H1 (cell line): ENCODE results near the gene RAD52. TPM values are rescaled to one million over a fixed set of nuclear protein-coding genes. Genes with fewer than 3 reads are reported as not detected.

Experiments used
- CTCF ChIA-PET: fragments of 300-600 bp; sonication (Branson Sonifier 250); formaldehyde crosslinking; loops from one replicate; lab custom pipeline; 2021; ENCODE audit not compliant: partially characterized antibody; lab: Charles Lee
- POLR2A ChIA-PET: fragments of 300-600 bp; sonication (Branson Sonifier 250); formaldehyde crosslinking; loops from one replicate; lab custom pipeline; 2021; ENCODE audit warnings: inconsistent platforms; ENCODE audit not compliant: partially characterized antibody; lab: Charles Lee
- DNase-seq, 2 experiments: peaks; one replicate each; pipeline versions ENCODE4 v3.0.0 to v3.0.0-alpha.2; 2010 to 2022; ENCODE audit warnings: low spot score in 2 of 2, low read depth in 1 of 2, mixed read lengths in 1 of 2
- FAIRE-seq: peaks from 2 replicates; lab custom pipeline; 2011; peaks lifted over from hg19 to GRCh38; lab: Jason Lieb, UNC
- H2AFZ ChIP-seq: 2 replicates; pipeline ENCODE4 v1.8.1; 2012; ENCODE audit warnings: low read length, inconsistent platforms
- H2AK5ac ChIP-seq: 2 replicates; pipeline ENCODE4 v1.6.1; 2013; ENCODE audit warnings: low read depth, low read length
- H2BK120ac ChIP-seq: replicated peaks from 2 replicates; pipeline ENCODE3; 2013; ENCODE audit warnings: low read depth, low read length, inconsistent platforms
- H2BK12ac ChIP-seq: 2 replicates; pipeline ENCODE4 v1.6.1; 2013; ENCODE audit warnings: low read depth, low read length
- H2BK15ac ChIP-seq: 2 replicates; pipeline ENCODE4 v1.6.1; 2013; ENCODE audit warnings: low read length
- H2BK20ac ChIP-seq: 2 replicates; pipeline ENCODE4 v1.6.1; 2013; ENCODE audit warnings: low read length
- H2BK5ac ChIP-seq: 2 replicates; pipeline ENCODE4 v1.6.1; 2013; ENCODE audit warnings: low read depth, low read length
- H3K14ac ChIP-seq: 2 replicates; pipeline ENCODE4 v1.6.1; 2013; ENCODE audit warnings: inconsistent platforms; ENCODE audit not compliant: insufficient read length
- H3K18ac ChIP-seq: 2 replicates; pipeline ENCODE4 v1.6.1; 2013; ENCODE audit warnings: low read length; ENCODE audit errors: extremely low read depth
- H3K23ac ChIP-seq: 2 replicates; pipeline ENCODE4 v1.6.1; 2013; ENCODE audit warnings: inconsistent platforms; ENCODE audit not compliant: insufficient read length
- H3K23me2 ChIP-seq: 2 replicates; pipeline ENCODE4 v1.6.1; 2013; ENCODE audit warnings: low read depth, low read length
- H3K27ac ChIP-seq: 2 replicates; pipeline ENCODE4 v1.6.1; 2011; ENCODE audit warnings: low read depth, low read length, inconsistent platforms
- H3K27me3 ChIP-seq, 4 experiments: replicated peaks in 1 of 4; 1 replicate in 1 of 4; 2 replicates in 3 of 4; pipeline versions ENCODE4 v1.6.1 to v1.8.1; 2011 to 2013; ENCODE audit warnings: low read length in 3 of 4, mild to moderate bottlenecking in 3 of 4, inconsistent platforms in 2 of 4, mixed read lengths in 2 of 4, moderate library complexity in 1 of 4; ENCODE audit not compliant: control insufficient read depth in 3 of 4, insufficient read depth in 3 of 4; ENCODE audit errors: extremely low read depth in 1 of 4
- H3K36me3 ChIP-seq, 4 experiments: 2 replicates each; pipeline versions ENCODE4 v1.6.1 to v1.8.1; 2011 to 2013; ENCODE audit warnings: mild to moderate bottlenecking in 4 of 4, low read length in 3 of 4, moderate library complexity in 2 of 4, control low read depth in 1 of 4, inconsistent platforms in 1 of 4; ENCODE audit not compliant: insufficient read depth in 4 of 4, control insufficient read depth in 2 of 4
- H3K4ac ChIP-seq: replicated peaks from 2 replicates; pipeline ENCODE3; 2013; ENCODE audit warnings: low read length, low read depth, mixed read lengths, inconsistent platforms; ENCODE audit not compliant: insufficient read length
- H3K4me1 ChIP-seq, 4 experiments: replicated peaks in 1 of 4; 1 replicate in 1 of 4; 2 replicates in 3 of 4; pipeline versions ENCODE4 v1.6.1 to v1.8.1; 2011 to 2013; ENCODE audit warnings: low read length in 3 of 4, inconsistent platforms in 2 of 4, mixed read lengths in 1 of 4; ENCODE audit not compliant: insufficient read depth in 4 of 4, control insufficient read depth in 3 of 4
- H3K4me2 ChIP-seq, 2 experiments: 2 replicates each; pipeline versions ENCODE4 v1.6.1 to v1.8.1; 2011 to 2013; ENCODE audit warnings: low read depth in 2 of 2, low read length in 2 of 2, control low read depth in 1 of 2, inconsistent platforms in 1 of 2, mild to moderate bottlenecking in 1 of 2; ENCODE audit not compliant: insufficient read depth in 1 of 2
- H3K4me3 ChIP-seq, 4 experiments: fragments of 200-600, 300-600 bp in 1 of 4; sonication (generic), shearing (Covaris generic), sonication (Bioruptor Twin) in 1 of 4; 2 replicates each; pipeline versions ENCODE4 v1.5.1 to v1.8.1; 2011 to 2016; ENCODE audit warnings: low read length in 4 of 4, low read depth in 3 of 4, control low read depth in 2 of 4, inconsistent platforms in 2 of 4, mild to moderate bottlenecking in 2 of 4, mixed read lengths in 1 of 4, moderate library complexity in 1 of 4; ENCODE audit not compliant: insufficient read depth in 2 of 4; ENCODE audit errors: extremely low read depth in 1 of 4
- H3K56ac ChIP-seq: replicated peaks from 2 replicates; pipeline ENCODE3; 2013; ENCODE audit warnings: low read depth, mild to moderate bottlenecking, mixed read lengths, low read length, inconsistent platforms; ENCODE audit not compliant: insufficient read length
- H3K79me1 ChIP-seq: 2 replicates; pipeline ENCODE4 v1.6.1; 2013; ENCODE audit warnings: low read depth, low read length, control low read depth
- H3K79me2 ChIP-seq, 2 experiments: 2 replicates each; pipeline versions ENCODE4 v1.6.1 to v1.8.1; 2012 to 2013; ENCODE audit warnings: low read length in 2 of 2, mild to moderate bottlenecking in 2 of 2, inconsistent platforms in 1 of 2; ENCODE audit not compliant: insufficient read depth in 2 of 2, control insufficient read depth in 1 of 2
- H3K9ac ChIP-seq, 4 experiments: replicated peaks in 1 of 4; 1 replicate in 1 of 4; 2 replicates in 3 of 4; pipeline versions ENCODE4 v1.6.1 to v1.8.1; 2011 to 2013; ENCODE audit warnings: low read depth in 3 of 4, low read length in 3 of 4, control low read depth in 2 of 4, mild to moderate bottlenecking in 2 of 4, moderate library complexity in 2 of 4, inconsistent platforms in 1 of 4; ENCODE audit errors: extremely low read depth in 1 of 4
- H3K9me3 ChIP-seq, 2 experiments: 2 replicates each; pipeline versions ENCODE4 v1.6.1 to v1.8.1; 2012 to 2013; ENCODE audit warnings: mild to moderate bottlenecking in 2 of 2, moderate library complexity in 2 of 2, control low read depth in 1 of 2, inconsistent platforms in 1 of 2, low read depth in 1 of 2, low read length in 1 of 2, mixed read lengths in 1 of 2; ENCODE audit not compliant: insufficient read depth in 2 of 2
- H4K20me1 ChIP-seq, 2 experiments: replicated peaks in 1 of 2; 2 replicates each; pipeline versions ENCODE3 to v1.8.1; 2011 to 2013; ENCODE audit warnings: inconsistent platforms in 2 of 2, low read length in 2 of 2, mild to moderate bottlenecking in 1 of 2; ENCODE audit not compliant: insufficient read depth in 2 of 2, control insufficient read depth in 1 of 2
- H4K5ac ChIP-seq: 2 replicates; pipeline ENCODE4 v1.6.1; 2013; ENCODE audit warnings: low read length, low read depth, mixed read lengths, inconsistent platforms; ENCODE audit not compliant: insufficient read length
- H4K8ac ChIP-seq: 2 replicates; pipeline ENCODE4 v1.8.0; 2013; ENCODE audit warnings: mild to moderate bottlenecking, moderate library complexity, low read length, inconsistent platforms; ENCODE audit not compliant: insufficient read depth; ENCODE audit errors: extremely low read depth
- H4K91ac ChIP-seq: replicated peaks from 2 replicates; pipeline ENCODE3; 2013; ENCODE audit warnings: low read length, mixed read lengths, inconsistent platforms; ENCODE audit not compliant: insufficient read length
- CBX8 ChIP-seq: fragments of 300-800, 300-1000 bp; sonication (generic); IDR thresholded peaks from 2 replicates; pipeline ENCODE4 v1.7.1; 2016; ENCODE audit warnings: low read depth, low read length, borderline replicate concordance
- E2F6 ChIP-seq: IDR thresholded peaks from 2 replicates; pipeline ENCODE4 v1.6.1; 2012; ENCODE audit warnings: inconsistent platforms
- EZH2 ChIP-seq: fragments of 200-600 bp; sonication (generic); IDR thresholded peaks from 2 replicates; pipeline ENCODE4 v1.7.1; 2012; ENCODE audit warnings: low read depth, mild to moderate bottlenecking, moderate library complexity, low read length, inconsistent platforms; ENCODE audit not compliant: severe bottlenecking
- JUN ChIP-seq: IDR thresholded peaks from 2 replicates; pipeline ENCODE4 v1.6.1; 2011; ENCODE audit warnings: low read depth, mild to moderate bottlenecking, improper control_type of control experiment, low read length
- NRF1 ChIP-seq: IDR thresholded peaks from 2 replicates; pipeline ENCODE4 v1.6.1; 2011; ENCODE audit warnings: mild to moderate bottlenecking, low read depth, low read length, improper control_type of control experiment
- PHF8 ChIP-seq: fragments of 200-600 bp; sonication (generic); conservative IDR thresholded peaks from 2 replicates; pipeline ENCODE4 v1.7.1; 2012; ENCODE audit warnings: low read depth, mild to moderate bottlenecking, inconsistent platforms, low read length, moderate library complexity
- RAD21 ChIP-seq, 2 experiments: IDR thresholded peaks in 1 of 2; conservative IDR thresholded peaks in 1 of 2; 2 replicates each; pipeline ENCODE4 v1.6.1; 2011; ENCODE audit warnings: low read depth in 2 of 2, low read length in 2 of 2, improper control_type of control experiment in 1 of 2, inconsistent platforms in 1 of 2, mild to moderate bottlenecking in 1 of 2, moderate library complexity in 1 of 2
- RXRA ChIP-seq: IDR thresholded peaks from 2 replicates; pipeline ENCODE4 v1.6.1; 2011; ENCODE audit warnings: low read depth, mild to moderate bottlenecking, low read length, moderate library complexity; ENCODE audit not compliant: insufficient read depth
- SAP30 ChIP-seq: fragments of 300-600 bp; sonication (generic); IDR thresholded peaks from 2 replicates; pipeline ENCODE4 v1.7.1; 2012; ENCODE audit warnings: low read length, moderate library complexity, mild to moderate bottlenecking, inconsistent platforms; ENCODE audit not compliant: insufficient read depth, insufficient replicate concordance
- SIX5 ChIP-seq: IDR thresholded peaks from 2 replicates; pipeline ENCODE4 v1.6.1; 2011; ENCODE audit warnings: mild to moderate bottlenecking, low read depth, low read length
- SP1 ChIP-seq: IDR thresholded peaks from 2 replicates; pipeline ENCODE4 v1.6.1; 2011; ENCODE audit warnings: low read depth, low read length
- SP4 ChIP-seq: IDR thresholded peaks from 2 replicates; pipeline ENCODE4 v1.6.1; 2012; ENCODE audit warnings: low read length, inconsistent platforms
- TAF1 ChIP-seq: IDR thresholded peaks from 2 replicates; pipeline ENCODE4 v1.6.1; 2011; ENCODE audit warnings: mild to moderate bottlenecking, low read depth, low read length
- ZNF274 ChIP-seq: IDR thresholded peaks from 2 replicates; pipeline ENCODE4 v1.7.0; 2012; ENCODE audit warnings: low read length, borderline replicate concordance; ENCODE audit errors: extremely low read depth
- WGBS, 2 experiments: shearing (Covaris generic) in 1 of 2; methylation state at CpG; one replicate each; pipeline versions ENCODE4 v1.1.6 to v1.1.7; 2013 to 2015; ENCODE audit warnings: low lambda C conversion rate in 2 of 2, mixed read lengths in 2 of 2, inconsistent platforms in 1 of 2, low coverage in 1 of 2, missing lambda C conversion rate in 1 of 2; ENCODE audit not compliant: insufficient replicate concordance in 2 of 2, insufficient coverage in 1 of 2, insufficient read length in 1 of 2; ENCODE audit errors: extremely low coverage in 1 of 2, missing lambda C conversion rate in 1 of 2; 5-methylcytosine and 5-hydroxymethylcytosine counted together
- polyA plus RNA-seq, 7 experiments: library from polyadenylated mRNA; depleted of rRNA in 3 of 7; stranded (reverse) in 5 of 7; unstranded in 2 of 7; fragments of >200 nt in 5 of 7; fragments of 200-250 nt in 2 of 7; gene quantifications; 1 replicate in 5 of 7; 2 replicates in 1 of 7; 4 replicates in 1 of 7; pipeline versions ENCODE4 v1.2.1 to v1.2.3, GENCODE V29; 2011 to 2013; ENCODE audit warnings: missing spikeins in 2 of 7, mixed read lengths in 2 of 7
- total RNA-seq: library from RNA; stranded (reverse); fragmentation: NEBNext Ultra II Directional; extraction: Animal tissue kit (Norgen Biotek cat#: 25700); gene quantifications from 2 replicates; pipeline ENCODE4 v1.2.1, GENCODE V29; 2021

RAD52 gene
- total and polyA plus RNA-seq, 2 of the 8 experiments (the other 6 are each of a cell fraction or from before 2014, with no cell fraction given): 12.5 to 14.3 TPM

GRCh38 chr12:909861-910260 is 39.6 kb downstream of the RAD52 start:
- Histone ChIP-seq H2AK5ac (no peak overlapping the region), H3K27me3 (no peaks in the 10 kb centered on the region), H4K91ac (no peak overlapping the region), H4K8ac (no peak overlapping the region), H4K5ac (no peak overlapping the region), H3K18ac (no peak overlapping the region), H3K56ac (no peak overlapping the region), H3K9me3 (no peaks in the 10 kb centered on the region), H2BK20ac (no peak overlapping the region), H2BK12ac (no peak overlapping the region), H4K20me1 (peaks cover 4 to 7% of the 10 kb centered on the region in 2 experiments), H3K14ac (no peak overlapping the region), H3K4me3 (no peak overlapping the region), H3K27ac (no peak overlapping the region), H3K23me2 (no peaks in the 10 kb centered on the region; the same call in 1 of the 2 replicates), H3K36me3 (peaks cover 11 to 81% (median 43%) of the 10 kb centered on the region in 4 experiments), H3K9ac (no peak overlapping the region), H2AFZ (no peak overlapping the region), H3K23ac (no peak overlapping the region), H2BK120ac (no peak overlapping the region), H3K79me2 (no peaks in the 10 kb centered on the region), H3K4ac (no peak overlapping the region), H3K79me1 (no peaks in the 10 kb centered on the region), H2BK5ac (no peak overlapping the region), H3K4me1 (no peaks in the 10 kb centered on the region), H2BK15ac (no peak overlapping the region), H3K4me2 (no peak overlapping the region)
- WGBS, 2 experiments: 83 to 100% methylated on average over 1 to 3 of the region's 3 CpGs
- DNase-seq: no peak
- ChIA-PET POLR2A (interaction anchor here (0.9 kb wide), 1 partner anchor 48 kb away, joined by 3 read pairs; no protein-coding TSS in a partner anchor), CTCF (interaction anchor here (0.7 to 1.3 kb wide), 2 partner anchors 300 to 330 kb away, joined by 3 to 4 read pairs; no protein-coding TSS in a partner anchor)
- FAIRE-seq: no peak
- TF ChIP-seq EZH2 (no peak), SP4 (no peak), ZNF274 (no peak), PHF8 (no peak), SAP30 (no peak), NRF1 (no peak), TAF1 (no peak), SP1 (no peak), JUN (no peak), RAD21 (IDR thresholded peaks at IDR 0.05 in 1 of 2, conservative IDR thresholded peaks at IDR 0.05 in 1 of 2; ENCODE audit: low read depth in 2 of 2, low read length in 2 of 2) (no peak), E2F6 (no peak), SIX5 (no peak), CBX8 (no peak), RXRA (no peak)
